Neural crest cell (in vitro differentiated cells): ENCODE measurements around the gene TBX15. TPM values are rescaled to one million over a fixed set of nuclear protein-coding genes. Genes with fewer than 3 reads are reported as not detected.

ENCODE experiments used
- DNase-seq: peaks from one replicate; pipeline ENCODE4 v3.0.0; 2021; ENCODE audit warnings: low read depth, mixed read lengths, low spot score
- H3K27ac Mint-ChIP-seq: one replicate; pipeline ENCODE4 v1.8.0; 2021; ENCODE audit warnings: mild to moderate bottlenecking, mixed read lengths; ENCODE audit not compliant: unreplicated experiment
- H3K27me3 Mint-ChIP-seq: 2 replicates; pipeline ENCODE4 v1.8.0; 2021; ENCODE audit warnings: low read depth, mild to moderate bottlenecking, mixed read lengths
- H3K36me3 Mint-ChIP-seq: 2 replicates; pipeline ENCODE4 v1.8.0; 2021; ENCODE audit warnings: low read depth, mild to moderate bottlenecking, mixed read lengths
- H3K4me1 Mint-ChIP-seq: 2 replicates; pipeline ENCODE4 v1.8.0; 2021; ENCODE audit warnings: mixed read lengths
- H3K4me3 Mint-ChIP-seq: one replicate; pipeline ENCODE4 v1.8.0; 2021; ENCODE audit warnings: mild to moderate bottlenecking, mixed read lengths
- H3K9me3 Mint-ChIP-seq: 2 replicates; pipeline ENCODE4 v1.8.0; 2021; ENCODE audit warnings: mixed read lengths
- total RNA-seq: library from RNA; stranded (reverse); gene quantifications from 2 replicates; pipeline ENCODE4 v1.2.1, GENCODE V29; 2021
- TF ChIP-seq, protein P1 (sequence below): fragments of 200-600 bp; sonication (generic); conservative IDR thresholded peaks from 2 replicates; pipeline ENCODE4 v1.5.0; 2021; ENCODE audit warnings: antibody characterized with exemption, mild to moderate bottlenecking

The TBX15 gene
- total RNA-seq, 1 donor from 2014 or later: 3.2 TPM

DNA sequence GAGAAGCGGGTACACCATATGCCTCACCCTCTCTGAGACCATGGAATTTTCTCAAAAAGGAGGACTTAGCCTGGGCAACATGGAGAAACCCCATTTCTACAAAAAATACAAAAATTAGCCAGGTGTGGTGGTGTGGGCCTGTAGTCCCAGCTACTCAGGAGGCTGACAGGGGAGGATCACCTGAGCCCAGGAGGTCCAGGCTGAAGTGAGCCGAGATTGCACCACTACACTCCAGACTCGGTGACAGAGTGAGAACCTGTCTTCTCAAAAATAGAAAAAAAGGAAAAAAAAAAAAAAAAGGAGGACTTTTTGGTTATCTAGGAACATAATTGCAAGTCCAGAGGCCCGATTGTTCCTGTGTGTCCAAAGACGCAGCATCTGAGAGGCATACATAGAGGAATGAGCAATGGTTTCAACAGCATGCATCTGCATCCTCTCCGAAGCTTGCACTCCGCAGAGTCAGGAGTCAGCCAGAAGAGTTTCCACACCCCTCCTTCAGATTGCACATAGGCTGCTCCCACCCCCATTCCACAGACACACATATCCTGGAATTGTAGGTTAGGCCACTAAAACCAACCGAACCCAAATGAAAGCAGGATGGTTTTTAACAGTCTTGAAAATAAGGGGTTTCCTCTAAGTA lies 2.5 kb upstream of the TBX15 start:
- H3K4me1 Mint-ChIP-seq: peaks cover 38% of the 10 kb centered on the region
- H3K27me3 Mint-ChIP-seq: peaks cover 100% of the 10 kb centered on the region
- H3K27ac Mint-ChIP-seq: no peak overlapping the region
- peak overlapping the region; percentile 62 for H3K4me3 Mint-ChIP-seq
- no peaks in the 10 kb centered on the region for H3K9me3 Mint-ChIP-seq
- DNase-seq: no peak
- TF ChIP-seq, protein P1, sequence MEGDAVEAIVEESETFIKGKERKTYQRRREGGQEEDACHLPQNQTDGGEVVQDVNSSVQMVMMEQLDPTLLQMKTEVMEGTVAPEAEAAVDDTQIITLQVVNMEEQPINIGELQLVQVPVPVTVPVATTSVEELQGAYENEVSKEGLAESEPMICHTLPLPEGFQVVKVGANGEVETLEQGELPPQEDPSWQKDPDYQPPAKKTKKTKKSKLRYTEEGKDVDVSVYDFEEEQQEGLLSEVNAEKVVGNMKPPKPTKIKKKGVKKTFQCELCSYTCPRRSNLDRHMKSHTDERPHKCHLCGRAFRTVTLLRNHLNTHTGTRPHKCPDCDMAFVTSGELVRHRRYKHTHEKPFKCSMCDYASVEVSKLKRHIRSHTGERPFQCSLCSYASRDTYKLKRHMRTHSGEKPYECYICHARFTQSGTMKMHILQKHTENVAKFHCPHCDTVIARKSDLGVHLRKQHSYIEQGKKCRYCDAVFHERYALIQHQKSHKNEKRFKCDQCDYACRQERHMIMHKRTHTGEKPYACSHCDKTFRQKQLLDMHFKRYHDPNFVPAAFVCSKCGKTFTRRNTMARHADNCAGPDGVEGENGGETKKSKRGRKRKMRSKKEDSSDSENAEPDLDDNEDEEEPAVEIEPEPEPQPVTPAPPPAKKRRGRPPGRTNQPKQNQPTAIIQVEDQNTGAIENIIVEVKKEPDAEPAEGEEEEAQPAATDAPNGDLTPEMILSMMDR: no peak
- H3K36me3 Mint-ChIP-seq: no peaks in the 10 kb centered on the region

DNA sequence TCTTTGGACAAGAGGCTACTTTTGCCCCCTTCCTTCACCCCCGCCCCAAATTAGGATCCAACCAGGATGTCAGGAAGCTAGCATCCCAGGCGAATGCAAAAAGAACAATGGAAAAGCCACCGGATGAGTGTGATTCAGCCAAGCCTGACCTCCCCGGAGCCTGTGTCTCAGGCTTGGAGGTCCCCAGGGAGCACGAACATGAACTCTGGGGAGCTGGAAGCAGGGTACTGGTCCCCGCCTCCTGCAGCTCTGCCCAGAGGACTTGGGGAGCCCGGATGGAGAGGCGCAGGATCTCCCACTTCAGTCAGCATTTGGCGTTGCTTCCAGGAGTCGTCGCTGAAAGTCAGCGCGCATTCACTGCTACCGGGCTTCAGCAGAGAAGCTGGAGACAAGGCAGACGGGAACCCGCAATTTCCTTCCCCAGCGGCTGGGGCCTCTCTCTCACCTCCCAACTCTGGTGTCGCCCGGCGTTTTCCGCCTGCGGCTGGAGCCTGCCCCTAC lies 1.8 kb upstream of the TBX15 start:
- Mint-ChIP-seq H3K4me3 (peak overlapping the region; percentile 78), H3K36me3 (no peaks in the 10 kb centered on the region), H3K4me1 (peaks cover 45% of the 10 kb centered on the region), H3K27me3 (peaks cover 100% of the 10 kb centered on the region), H3K27ac (no peak overlapping the region), H3K9me3 (no peaks in the 10 kb centered on the region)
- TF ChIP-seq, protein P1: no peak
- no peak for DNase-seq

DNA sequence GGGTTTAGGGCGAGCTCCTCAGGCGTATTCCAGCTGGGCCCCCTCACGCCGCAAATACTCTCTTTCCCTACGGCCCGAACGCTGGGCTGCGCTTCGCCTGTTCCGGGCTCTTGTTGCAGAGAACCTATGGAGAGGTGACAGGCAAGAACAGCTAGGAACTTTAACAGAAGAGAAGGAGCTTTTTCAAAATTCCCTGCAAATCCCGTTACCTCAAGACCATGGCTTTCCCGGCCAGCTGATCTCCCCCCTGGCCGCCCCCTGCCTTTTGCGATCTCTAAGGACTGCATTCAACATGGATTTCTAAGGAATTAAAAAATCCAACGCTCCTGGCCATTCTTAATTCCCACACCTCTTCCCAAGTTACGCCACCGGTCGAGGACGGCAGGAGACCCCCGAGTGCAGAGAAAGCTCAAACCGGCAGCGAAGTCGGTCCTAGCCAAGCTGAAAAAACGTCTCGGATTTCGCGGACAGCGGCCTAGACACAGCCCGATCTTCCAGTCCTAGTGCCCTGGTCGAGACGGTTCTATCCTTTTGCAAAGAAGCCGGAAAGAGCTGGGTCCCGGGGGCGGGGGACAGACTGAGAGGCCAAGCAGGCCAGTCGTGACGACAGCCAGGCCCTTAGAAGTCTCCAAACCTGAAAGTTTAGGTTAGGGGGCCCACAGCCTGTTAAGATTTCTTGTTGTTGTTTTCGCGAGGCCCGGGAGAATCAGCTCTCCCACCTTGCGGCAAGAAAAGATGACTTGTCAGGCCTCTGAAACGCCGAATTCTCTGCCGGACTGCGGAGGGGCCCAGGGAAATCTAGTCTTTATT lies 1.1 kb upstream of the TBX15 start:
- TF ChIP-seq, protein P1: no peak
- Mint-ChIP-seq H3K27me3 (peaks cover 100% of the 10 kb centered on the region), H3K4me1 (peaks cover 48% of the 10 kb centered on the region), H3K27ac (no peak overlapping the region), H3K4me3 (peak overlapping the region; percentile 78), H3K36me3 (no peaks in the 10 kb centered on the region), H3K9me3 (no peaks in the 10 kb centered on the region)
- no peak for DNase-seq

DNA sequence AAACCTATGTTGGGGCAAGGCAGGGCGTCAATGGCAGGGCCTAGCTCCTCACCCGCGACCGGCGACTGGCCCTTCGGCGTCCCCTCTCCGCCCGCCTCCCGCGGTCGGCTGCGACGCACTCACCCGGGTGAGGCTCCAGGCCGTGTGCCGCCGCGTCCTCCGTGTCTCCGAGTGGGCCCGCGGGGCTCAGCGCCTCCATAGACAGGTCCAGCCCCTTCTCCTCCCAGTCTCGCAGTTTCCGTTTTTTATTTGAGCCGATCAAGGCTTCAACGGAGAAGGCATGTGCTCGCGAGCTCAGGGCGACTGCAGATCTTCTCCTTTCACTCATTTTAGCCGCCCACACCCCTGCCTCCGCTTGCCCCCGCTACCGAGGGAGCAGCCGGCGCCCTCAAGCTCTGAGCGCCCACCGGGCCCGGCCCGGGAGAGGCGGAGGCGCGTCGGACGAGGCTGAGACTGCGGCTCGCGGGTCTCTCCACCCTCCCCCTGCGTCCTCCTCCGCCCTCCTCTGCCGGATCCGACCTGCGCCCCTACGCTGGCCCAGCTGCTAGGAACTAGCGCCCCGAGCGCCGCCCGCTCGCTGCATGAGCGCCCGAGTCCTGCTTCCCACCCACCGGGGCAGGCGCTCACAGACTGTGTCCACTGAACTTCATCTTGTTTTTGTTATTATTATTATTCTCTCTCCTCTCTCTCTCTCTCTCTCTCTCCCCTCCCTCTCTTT lies 516 bp downstream of the TBX15 start:
- TF ChIP-seq, protein P1: no peak
- Mint-ChIP-seq H3K4me1 (peaks cover 55% of the 10 kb centered on the region), H3K4me3 (peak overlapping the region; percentile 87), H3K27ac (no peak overlapping the region), H3K9me3 (no peaks in the 10 kb centered on the region), H3K27me3 (peaks cover 100% of the 10 kb centered on the region), H3K36me3 (no peaks in the 10 kb centered on the region)
- no peak for DNase-seq

DNA sequence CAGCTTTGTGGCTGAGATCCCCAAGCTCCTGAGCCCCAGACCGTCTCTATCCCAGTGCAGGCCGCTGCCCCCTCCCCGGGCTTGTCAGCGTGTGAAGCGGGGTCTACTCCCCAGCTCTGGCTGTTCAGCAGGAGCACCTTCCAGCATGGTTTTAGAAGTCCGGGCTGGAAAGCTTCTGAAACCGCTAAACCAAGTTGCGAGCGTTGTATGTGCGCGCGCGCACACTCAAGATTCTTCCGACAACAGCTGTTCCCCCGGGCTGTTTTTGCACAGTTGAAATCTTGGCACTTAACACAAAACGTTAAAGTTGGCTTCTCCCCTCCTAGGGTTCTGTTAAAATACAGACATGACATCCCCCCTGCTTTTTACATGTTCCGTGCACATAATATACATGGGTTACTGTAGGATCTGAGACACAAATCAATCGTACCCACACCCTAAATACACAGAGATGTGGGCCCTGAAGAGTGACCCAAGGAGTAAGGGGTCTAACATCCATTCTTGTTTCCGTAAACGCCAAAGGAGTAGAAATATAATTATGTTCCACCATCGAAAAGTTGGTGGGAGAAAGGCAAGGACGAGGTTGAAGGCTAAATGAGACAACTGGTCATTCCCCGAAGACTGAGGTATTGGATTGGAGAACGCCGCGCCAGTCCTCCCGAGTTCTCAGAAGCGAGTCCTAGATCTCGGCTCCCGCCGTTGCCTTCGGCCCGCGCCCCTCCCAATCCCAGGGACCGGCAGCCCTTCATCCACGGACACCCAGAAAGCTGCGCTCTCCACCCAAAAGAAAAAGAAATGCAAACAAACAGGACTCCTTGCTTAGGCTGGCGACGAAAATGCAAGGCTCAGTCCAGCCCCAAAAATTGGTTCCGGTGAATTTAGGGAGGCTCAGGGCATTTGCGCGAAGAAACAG lies 1.3 kb downstream of the TBX15 start:
- Mint-ChIP-seq H3K9me3 (no peaks in the 10 kb centered on the region), H3K4me1 (peaks cover 51% of the 10 kb centered on the region), H3K27me3 (peaks cover 100% of the 10 kb centered on the region), H3K36me3 (no peaks in the 10 kb centered on the region), H3K4me3 (peak overlapping the region; percentile 87), H3K27ac (no peak overlapping the region)
- no peak for DNase-seq
- TF ChIP-seq, protein P1: no peak
